ENCODE measurements around the gene METRN.
"Not testable (repeated sequence)": the region's sequence is repeated elsewhere in the genome, so short reads cannot be mapped to it uniquely, and the experiment has no call there.

The METRN gene

DNA sequence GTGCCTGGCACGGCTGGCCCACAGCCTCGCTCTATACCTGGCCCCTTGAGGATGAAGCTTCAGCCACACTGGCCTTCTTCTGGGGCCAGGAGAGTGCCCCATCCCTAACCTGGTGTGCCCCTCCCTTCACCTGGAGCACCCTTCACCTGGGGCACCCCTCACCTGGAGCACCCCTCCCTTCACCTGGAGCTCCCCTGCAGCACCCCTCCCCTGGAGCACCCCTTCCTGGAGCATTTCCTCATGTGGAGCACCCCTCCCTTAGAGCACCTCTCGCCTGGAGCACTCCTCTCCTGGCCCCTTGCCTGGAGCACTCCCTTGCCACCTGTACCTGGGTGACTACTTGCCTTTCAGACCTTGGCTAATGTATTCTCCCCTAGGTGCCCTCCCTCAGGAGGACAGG is 6.9 kb upstream of the METRN start:
- Mint-ChIP-seq H3K4me3 (no peak overlapping the region), H3K27ac (no peak overlapping the region), H3K9me3 (no peaks in the 10 kb centered on the region), H3K27me3 (peaks cover 76% of the 10 kb centered on the region), H3K4me1 (peaks cover 6% of the 10 kb centered on the region), H3K36me3 (no peaks in the 10 kb centered on the region)
- no peak for ATAC-seq

DNA sequence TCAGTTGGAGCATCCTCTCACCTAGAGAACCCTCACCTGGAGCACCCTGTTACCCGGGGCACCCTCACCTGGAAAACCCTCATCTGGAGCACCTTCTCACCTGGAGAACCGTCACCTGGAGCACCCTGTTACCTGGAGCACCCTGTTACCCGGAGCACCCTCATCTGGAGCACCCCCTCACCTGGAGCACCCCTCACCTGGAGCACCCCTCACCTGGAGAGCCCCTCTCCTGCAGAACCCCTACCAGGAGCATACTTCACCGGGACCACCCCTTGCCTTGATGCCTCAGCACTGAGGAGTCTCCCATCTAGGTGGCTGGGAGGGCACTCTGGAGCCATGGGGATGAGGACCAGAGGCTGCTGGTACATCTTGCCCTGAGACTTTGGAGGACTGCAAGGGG is 6.0 kb upstream of the METRN start:
- H3K27ac Mint-ChIP-seq, result no peak overlapping the region
- no peaks in the 10 kb centered on the region for H3K9me3 Mint-ChIP-seq
- no peaks in the 10 kb centered on the region for H3K36me3 Mint-ChIP-seq
- ATAC-seq, result no peak
- H3K4me1 Mint-ChIP-seq, result peaks cover 7% of the 10 kb centered on the region
- H3K27me3 Mint-ChIP-seq, result peaks cover 70% of the 10 kb centered on the region
- no peak overlapping the region for H3K4me3 Mint-ChIP-seq

DNA sequence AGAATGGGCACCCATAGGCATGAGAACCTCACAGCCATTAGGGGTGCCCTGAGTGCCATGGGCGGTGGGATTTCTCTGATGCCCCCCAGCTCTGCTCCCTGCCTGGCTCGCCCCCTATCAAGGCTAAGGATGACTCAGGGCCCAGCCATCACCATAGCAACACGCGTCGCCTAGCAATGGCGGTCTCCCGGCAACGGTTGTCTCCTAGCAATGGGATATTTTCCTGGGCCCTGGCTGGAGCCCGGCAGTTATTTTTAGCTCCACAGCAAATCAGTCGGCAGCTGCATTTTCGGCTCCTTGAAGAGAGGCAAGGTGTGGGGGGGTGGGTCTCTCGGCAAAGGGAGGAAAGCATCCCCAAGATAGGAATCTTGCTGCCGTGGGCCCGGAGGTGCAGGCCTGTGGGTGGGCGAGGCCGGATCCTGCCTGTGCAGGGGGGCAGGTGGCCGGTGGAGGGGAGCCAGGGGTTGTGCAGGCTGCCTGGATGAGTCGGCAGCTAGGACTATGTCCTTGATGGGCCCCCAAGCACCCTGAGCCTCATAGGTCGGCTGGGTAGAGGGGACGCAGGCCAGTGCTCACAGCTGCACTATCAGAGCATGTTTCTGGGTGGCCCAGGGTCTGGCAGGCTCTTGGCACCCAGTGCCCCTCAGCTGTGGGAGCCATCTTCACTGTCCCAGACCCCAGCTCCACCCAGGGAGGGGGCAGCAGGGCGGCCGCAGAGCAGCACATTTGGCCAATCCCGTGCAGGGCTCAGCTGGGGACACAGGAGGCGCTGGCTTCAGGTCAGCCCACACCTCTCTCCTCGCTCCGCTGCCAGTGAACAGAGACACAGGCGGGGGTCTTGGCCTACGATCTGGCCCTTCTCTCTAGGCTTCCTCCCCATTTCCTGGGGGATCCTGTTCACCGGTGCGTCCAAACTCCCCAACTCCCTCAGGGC is 5.1 kb upstream of the METRN start:
- H3K27ac Mint-ChIP-seq, result no peak overlapping the region
- ATAC-seq, result no peak
- peaks cover 14% of the 10 kb centered on the region for H3K4me1 Mint-ChIP-seq
- no peak overlapping the region for H3K4me3 Mint-ChIP-seq
- H3K36me3 Mint-ChIP-seq, result no peaks in the 10 kb centered on the region
- no peaks in the 10 kb centered on the region for H3K9me3 Mint-ChIP-seq
- H3K27me3 Mint-ChIP-seq, result peaks cover 68% of the 10 kb centered on the region

DNA sequence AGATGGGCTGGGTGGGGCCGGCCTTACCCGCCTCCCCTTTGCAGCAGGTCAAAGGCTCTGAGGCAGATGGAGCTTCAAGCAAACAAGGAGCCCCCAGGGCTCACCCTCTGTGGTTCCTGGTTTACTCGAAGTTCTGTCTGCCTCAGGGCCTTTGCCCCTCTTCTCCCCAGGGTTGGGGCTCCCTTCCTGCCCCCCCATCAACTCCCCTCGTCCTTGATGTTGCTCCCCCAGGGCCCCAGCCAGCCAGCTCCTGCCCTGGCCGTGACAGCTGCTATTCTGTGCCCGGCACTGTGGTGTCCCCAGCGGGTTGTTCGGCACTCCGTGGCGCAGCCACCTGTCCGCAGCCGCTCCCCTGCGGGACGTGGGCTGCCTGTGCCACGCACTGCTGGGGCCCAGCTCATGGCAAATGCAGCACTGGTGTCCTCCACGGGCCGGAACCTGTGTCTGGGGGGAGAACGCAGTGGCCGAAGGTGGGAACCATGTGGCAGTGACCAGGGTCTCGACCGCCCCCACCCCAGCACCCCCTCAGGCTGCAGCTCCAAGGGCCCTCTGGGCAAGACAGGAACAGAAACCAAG is 4.3 kb upstream of the METRN start:
- Mint-ChIP-seq H3K9me3 (no peaks in the 10 kb centered on the region), H3K27ac (no peak overlapping the region), H3K36me3 (no peaks in the 10 kb centered on the region), H3K4me1 (peaks cover 14% of the 10 kb centered on the region), H3K4me3 (no peak overlapping the region), H3K27me3 (peaks cover 68% of the 10 kb centered on the region)
- no peak for ATAC-seq

DNA sequence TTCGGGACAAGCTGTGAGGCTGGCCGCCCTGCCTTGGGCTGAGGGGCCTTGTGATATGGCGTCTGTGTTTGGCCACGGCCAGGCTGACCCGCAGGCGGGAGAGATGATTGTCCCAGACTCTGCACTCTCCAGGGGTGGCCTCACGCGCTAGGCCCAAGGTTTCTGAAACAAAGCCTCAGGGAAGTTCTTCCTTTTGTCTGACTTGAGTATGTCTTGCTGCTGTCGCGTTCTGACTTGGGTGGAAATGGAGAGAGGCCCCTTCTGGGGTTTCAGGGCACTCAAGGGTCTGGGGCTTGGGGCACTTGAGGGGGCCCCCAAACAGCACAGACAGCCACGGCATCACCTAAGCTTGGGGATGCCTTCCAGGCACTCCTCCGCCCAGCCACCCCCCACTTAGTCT is 3.8 kb upstream of the METRN start:
- no peaks in the 10 kb centered on the region for H3K36me3 Mint-ChIP-seq
- H3K27me3 Mint-ChIP-seq, result peaks cover 68% of the 10 kb centered on the region
- H3K4me3 Mint-ChIP-seq, result no peak overlapping the region
- no peak for ATAC-seq
- peaks cover 16% of the 10 kb centered on the region for H3K4me1 Mint-ChIP-seq
- no peak overlapping the region for H3K27ac Mint-ChIP-seq
- no peaks in the 10 kb centered on the region for H3K9me3 Mint-ChIP-seq

DNA sequence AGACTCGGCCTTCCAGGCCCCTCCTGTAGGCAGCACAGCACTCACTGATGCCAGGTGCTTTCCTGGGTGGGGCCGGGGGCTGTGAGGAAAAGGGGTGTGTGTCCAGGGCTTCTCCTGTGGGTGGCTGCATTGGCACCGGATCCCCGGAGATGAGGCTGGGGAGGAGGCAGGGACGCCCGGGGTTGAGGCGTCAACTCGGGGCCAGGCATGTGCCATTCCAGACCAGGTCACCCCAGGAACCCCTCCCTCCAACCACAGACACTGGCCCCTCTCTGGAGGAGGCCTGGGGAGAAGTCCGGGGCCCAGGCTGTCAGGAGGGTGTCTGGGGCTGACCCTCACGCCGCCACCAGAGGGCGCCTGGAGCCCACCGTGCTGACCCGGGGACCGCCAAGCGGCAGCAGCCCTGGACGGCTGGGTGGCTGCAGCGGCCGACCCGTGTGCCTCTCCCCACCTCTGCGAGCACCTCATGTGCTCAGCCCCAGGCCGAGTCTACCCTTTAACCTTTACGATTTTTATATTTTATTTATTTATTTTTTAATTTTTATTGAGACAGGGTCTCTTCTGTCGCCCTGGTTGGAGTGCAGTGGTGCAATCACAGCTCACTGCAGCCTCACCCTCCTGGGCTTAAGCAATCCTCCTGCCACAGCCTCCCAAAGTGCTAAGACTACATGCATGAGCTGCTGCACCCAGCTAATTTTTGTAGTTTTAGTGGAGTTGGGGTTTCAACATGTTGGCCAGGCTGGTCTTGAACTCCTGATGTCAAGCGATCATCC is 3.2 kb upstream of the METRN start:
- Mint-ChIP-seq H3K27me3 (peaks cover 68% of the 10 kb centered on the region), H3K9me3 (no peaks in the 10 kb centered on the region)

DNA sequence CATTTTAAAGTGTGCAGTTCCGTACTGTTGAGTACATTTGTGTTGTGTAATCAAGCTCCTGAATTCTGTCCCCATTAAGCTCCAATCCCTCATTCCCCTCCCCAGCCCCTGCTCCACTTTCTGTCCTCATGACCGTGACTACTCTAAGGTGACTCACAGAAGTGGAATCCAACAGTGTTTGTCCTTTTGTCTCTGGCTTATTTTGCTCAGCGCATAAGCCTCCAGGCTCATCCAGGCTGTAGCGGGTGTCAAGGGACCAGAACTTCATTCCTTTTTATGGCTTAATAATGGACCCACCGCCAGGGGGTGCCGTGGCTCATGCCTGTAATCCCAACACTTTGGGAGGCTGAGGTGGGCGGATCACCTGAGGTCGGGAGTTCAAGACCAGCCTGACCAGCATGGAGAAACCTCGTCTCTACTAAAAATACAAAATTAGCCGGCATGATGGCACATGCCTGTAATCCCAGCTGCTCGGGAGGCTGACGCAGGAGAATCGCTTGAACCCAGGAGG is 2.1 kb upstream of the METRN start:
- ATAC-seq, H3K4me3 Mint-ChIP-seq, H3K27ac Mint-ChIP-seq, H3K9me3 Mint-ChIP-seq, H3K36me3 Mint-ChIP-seq: not testable (repeated sequence)
- H3K4me1 Mint-ChIP-seq, result peaks cover 16% of the 10 kb centered on the region
- peaks cover 58% of the 10 kb centered on the region for H3K27me3 Mint-ChIP-seq

More for the DNA sequence above, 3.2 kb upstream of the METRN start:
- Mint-ChIP-seq H3K4me1 (peaks cover 16% of the 10 kb centered on the region), H3K36me3 (no peaks in the 10 kb centered on the region), H3K27ac (no peak overlapping the region), H3K4me3 (no peak overlapping the region)
- peak; percentile 72 for ATAC-seq

DNA sequence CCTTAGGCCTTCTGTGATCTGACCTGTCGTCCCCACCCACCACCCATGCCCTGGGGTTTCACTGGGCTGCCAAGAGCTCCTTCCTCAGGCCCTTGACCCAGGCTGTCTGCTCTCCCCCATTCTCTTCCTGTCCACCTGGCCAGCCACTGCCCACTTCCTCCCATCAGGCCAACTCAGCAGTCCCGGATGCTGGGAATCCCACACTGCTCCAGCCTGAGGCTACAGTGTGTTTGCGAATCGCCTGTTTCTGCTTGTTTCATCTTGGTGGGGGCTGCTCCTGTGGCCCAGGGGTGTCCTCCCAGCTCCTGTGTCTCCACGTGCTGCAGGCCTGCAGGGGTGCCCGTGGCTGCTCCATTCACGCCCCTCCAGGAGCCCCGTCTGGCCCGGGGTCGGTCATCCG is 839 bp upstream of the METRN start:
- Mint-ChIP-seq H3K27me3 (peaks cover 46% of the 10 kb centered on the region), H3K27ac (no peak overlapping the region), H3K9me3 (no peaks in the 10 kb centered on the region), H3K4me3 (no peak overlapping the region), H3K36me3 (no peaks in the 10 kb centered on the region), H3K4me1 (peaks cover 19% of the 10 kb centered on the region)
- ATAC-seq, result no peak

DNA sequence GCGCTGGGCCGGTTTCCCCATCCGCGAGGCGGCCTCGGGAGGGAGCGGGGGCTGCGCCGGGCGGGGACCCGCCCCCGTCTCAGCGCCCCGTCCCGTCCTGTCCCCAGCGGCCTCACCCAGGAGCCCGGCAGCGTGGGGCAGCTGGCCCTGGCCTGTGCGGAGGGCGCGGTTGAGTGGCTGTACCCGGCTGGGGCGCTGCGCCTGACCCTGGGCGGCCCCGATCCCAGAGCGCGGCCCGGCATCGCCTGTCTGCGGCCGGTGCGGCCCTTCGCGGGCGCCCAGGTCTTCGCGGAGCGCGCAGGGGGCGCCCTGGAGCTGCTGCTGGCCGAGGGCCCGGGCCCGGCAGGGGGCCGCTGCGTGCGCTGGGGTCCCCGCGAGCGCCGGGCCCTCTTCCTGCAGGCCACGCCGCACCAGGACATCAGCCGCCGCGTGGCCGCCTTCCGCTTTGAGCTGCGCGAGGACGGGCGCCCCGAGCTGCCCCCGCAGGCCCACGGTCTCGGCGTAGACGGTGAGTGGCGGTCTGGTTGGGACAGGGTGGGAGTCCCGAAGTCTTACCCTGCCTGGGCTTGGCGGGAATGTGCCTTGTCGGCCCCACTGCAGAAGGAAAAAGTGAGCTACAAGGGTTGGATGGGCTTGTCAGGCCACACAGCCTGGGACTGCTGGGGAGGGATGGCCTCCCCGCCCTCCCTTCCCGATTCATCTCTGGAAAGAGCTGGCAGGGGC is 720 bp downstream of the METRN start:
- Mint-ChIP-seq H3K27me3 (peaks cover 30% of the 10 kb centered on the region), H3K27ac (no peak overlapping the region), H3K4me1 (peaks cover 34% of the 10 kb centered on the region), H3K4me3 (no peak overlapping the region), H3K36me3 (no peaks in the 10 kb centered on the region), H3K9me3 (no peaks in the 10 kb centered on the region)
- peak; percentile 22 for ATAC-seq

DNA sequence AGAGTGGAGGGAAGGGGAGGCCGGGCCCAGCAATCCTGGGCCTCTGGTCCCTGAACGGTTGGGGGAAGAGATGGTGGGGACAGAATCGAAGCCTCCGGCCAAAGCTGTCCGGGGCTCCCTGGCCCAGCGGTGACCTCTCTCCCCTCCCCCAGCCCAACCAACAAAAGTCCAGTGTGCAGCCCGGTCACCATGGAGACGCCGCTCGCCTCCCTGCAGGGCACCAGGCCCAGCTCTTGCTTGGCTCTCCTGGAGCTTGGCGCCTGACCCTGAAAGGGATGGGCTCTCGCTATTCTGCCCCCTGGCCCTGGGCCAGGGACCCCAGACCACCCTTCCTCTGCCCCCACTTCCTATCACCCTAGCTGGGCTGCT is 1.3 kb downstream of the METRN start:
- Mint-ChIP-seq H3K4me1 (peaks cover 35% of the 10 kb centered on the region), H3K36me3 (no peaks in the 10 kb centered on the region), H3K27ac (no peak overlapping the region), H3K4me3 (peak overlapping the region; percentile 54), H3K9me3 (no peaks in the 10 kb centered on the region), H3K27me3 (peaks cover 25% of the 10 kb centered on the region)
- no peak for ATAC-seq

DNA sequence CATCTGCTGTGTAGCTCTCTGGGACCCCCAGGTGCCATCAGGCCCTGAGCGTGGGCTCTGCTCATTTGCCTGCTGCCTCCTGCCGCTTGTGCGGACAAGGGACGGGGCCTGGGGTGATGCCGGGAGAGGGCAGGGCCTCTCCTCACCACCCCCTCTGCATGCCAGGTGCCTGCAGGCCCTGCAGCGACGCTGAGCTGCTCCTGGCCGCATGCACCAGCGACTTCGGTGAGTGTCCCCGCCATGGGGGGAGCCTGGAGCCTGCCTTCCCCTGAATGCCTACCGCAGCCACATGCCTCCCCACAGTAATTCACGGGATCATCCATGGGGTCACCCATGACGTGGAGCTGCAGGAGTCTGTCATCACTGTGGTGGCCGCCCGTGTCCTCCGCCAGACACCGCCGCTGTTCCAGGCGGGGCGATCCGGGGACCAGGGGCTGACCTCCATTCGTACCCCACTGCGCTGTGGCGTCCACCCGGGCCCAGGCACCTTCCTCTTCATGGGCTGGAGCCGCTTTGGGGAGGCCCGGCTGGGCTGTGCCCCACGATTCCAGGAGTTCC is 1.9 kb downstream of the METRN start:
- H3K9me3 Mint-ChIP-seq, result no peaks in the 10 kb centered on the region
- H3K36me3 Mint-ChIP-seq, result no peaks in the 10 kb centered on the region
- H3K27me3 Mint-ChIP-seq, result peaks cover 20% of the 10 kb centered on the region

DNA sequence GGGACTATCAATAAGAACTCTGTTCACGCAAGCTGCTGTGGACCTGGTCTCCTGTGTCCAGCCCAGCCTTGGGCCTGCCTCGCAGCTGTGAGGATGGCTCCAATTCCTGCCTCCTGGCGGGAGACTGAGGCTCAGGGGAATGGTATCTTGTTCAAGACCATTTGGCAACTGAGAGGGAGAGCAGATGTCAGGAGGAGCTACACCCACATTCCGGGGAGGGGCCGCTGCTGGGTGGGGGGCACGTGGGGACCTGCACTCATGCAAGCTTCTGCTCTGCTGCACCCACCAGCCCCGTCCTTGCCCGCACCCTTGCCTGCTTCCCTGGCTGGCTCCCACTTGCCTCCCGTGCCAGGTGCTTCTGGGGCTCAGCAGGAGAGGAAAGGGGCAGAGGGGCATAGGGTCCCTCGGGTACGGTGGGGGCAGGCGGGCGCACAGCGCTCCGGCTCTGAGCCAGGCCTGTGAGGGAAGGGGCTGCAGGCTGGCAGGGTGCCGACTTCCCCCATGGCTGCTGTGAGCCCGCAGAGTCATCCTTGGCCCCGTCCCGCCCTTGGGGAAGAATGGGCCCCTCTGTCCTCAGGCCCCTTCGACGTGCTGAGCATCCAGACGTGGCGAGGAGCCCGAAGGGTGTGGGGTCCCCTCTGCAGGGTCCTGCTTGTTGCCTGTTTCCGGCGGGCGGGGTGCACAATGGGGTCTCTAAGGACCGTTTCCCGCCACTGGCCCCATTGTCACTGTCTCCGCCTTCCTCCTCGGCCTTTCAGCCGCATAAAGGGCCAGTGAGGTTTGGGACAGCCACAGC is 2.7 kb downstream of the METRN start:
- peaks cover 42% of the 10 kb centered on the region for H3K4me1 Mint-ChIP-seq
- ATAC-seq, result no peak
- peaks cover 1% of the 10 kb centered on the region for H3K36me3 Mint-ChIP-seq
- no peak overlapping the region for H3K4me3 Mint-ChIP-seq
- H3K27me3 Mint-ChIP-seq, result peaks cover 20% of the 10 kb centered on the region
- H3K27ac Mint-ChIP-seq, result no peak overlapping the region
- H3K9me3 Mint-ChIP-seq, result no peaks in the 10 kb centered on the region

More for the DNA sequence above, 1.9 kb downstream of the METRN start:
- no peak for ATAC-seq
- Mint-ChIP-seq H3K4me3 (peak overlapping the region; percentile 54), H3K4me1 (peaks cover 36% of the 10 kb centered on the region), H3K27ac (no peak overlapping the region)

DNA sequence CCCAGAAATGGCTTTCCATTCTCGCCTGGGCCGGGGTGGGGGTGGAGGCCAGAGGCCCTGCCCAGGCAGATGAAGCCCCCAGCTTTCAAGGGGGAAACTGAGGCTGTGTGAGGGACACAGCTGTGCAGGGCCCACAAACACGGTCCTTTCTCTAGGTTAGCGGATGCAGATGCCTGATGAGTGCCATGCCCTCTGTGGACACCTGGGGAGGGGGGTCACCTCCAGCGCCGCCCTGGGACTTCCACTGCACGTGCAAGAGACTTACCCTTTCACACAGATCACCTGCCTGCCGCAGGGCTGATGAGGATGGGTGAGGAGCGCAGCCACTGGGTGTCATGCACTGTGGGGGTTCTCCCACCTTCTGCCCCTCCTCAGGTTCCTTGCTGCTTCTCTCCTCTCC is 3.5 kb downstream of the METRN start:
- no peak for ATAC-seq
- Mint-ChIP-seq H3K27me3 (peaks cover 20% of the 10 kb centered on the region), H3K4me3 (no peak overlapping the region)

DNA sequence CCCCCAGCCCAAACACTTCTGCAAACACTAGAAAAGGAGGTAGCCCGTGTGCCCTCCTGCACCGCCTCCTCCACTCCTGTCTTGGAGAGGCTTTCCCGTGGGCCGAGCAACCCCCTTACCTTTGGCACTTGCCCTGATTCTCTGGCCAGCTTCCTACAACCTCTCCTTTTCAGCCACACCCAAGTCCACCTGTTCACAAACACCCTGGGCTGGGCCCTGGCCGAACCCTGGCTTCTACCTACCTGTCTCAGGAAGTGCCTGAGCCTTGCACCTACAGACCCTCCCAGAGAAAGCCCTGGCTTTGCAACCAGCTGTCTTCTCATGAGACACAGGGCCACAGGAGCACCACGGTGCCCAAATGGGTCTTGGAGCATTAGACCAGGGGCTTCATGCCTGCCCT is 4.0 kb downstream of the METRN start:
- H3K9me3 Mint-ChIP-seq, result no peaks in the 10 kb centered on the region
- H3K4me1 Mint-ChIP-seq, result peaks cover 53% of the 10 kb centered on the region
- no peak for ATAC-seq
- H3K27ac Mint-ChIP-seq, result no peak overlapping the region
- H3K27me3 Mint-ChIP-seq, result peaks cover 17% of the 10 kb centered on the region
- H3K4me3 Mint-ChIP-seq, result peak overlapping the region; percentile 84
- H3K36me3 Mint-ChIP-seq, result peaks cover 6% of the 10 kb centered on the region

More for the DNA sequence above, 3.5 kb downstream of the METRN start:
- H3K4me1 Mint-ChIP-seq, result peaks cover 49% of the 10 kb centered on the region
- peaks cover 6% of the 10 kb centered on the region for H3K36me3 Mint-ChIP-seq
- no peak overlapping the region for H3K27ac Mint-ChIP-seq
- H3K9me3 Mint-ChIP-seq, result no peaks in the 10 kb centered on the region
